ENCODE measurements around the gene APPL2. TPM values are rescaled to one million over a fixed set of nuclear protein-coding genes. Genes with fewer than 3 reads are reported as not detected.

APPL2 gene
- 29.0 and 55.6 TPM in 2 replicates for total RNA-seq (2014; rRNA removed; shearing (Covaris generic))

- DNase-seq (ENCODE audit: low read depth): peak; percentile 94
These were observed at the start of gene APPL2 for GRCh38 chr12:105235732-105236476. TSS of gene APPL2 (minus strand) at chr12:105236174. CDS start at chr12:105236012, 162 bp downstream.

DNA sequence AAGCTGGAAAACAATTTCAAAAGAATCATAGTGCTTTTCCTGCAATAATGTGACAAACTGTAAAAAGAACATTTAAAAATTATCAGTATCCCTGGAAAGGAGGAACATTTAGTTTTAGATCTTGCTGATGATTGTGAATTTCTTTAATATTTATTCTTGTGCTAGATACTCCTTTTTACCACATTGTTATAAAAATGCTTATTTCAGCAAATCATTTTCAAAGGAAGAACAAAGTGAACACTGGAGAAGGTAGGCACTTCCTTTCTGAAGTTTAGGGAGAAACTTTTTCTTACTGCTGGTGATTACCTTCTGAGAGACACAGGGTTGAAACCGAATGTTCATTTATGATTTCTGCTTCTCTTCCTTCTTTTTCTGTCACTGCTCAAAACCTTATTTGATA lies 49.4 kb upstream of the APPL2 start:
- no peak for DNase-seq (ENCODE audit: low read depth)

GRCh38 chr12:105281694-105282049 lies 45.7 kb upstream of the APPL2 start:
- no peak for DNase-seq (ENCODE audit: low read depth)

- DNase-seq (ENCODE audit: low read depth): no peak
These were observed 45.2 kb upstream of the APPL2 start for GRCh38 chr12:105280966-105281693.

- peak; percentile 18 for DNase-seq (ENCODE audit: low read depth)
These were observed 43.6 kb upstream of the APPL2 start for GRCh38 chr12:105279460-105280056.

DNA sequence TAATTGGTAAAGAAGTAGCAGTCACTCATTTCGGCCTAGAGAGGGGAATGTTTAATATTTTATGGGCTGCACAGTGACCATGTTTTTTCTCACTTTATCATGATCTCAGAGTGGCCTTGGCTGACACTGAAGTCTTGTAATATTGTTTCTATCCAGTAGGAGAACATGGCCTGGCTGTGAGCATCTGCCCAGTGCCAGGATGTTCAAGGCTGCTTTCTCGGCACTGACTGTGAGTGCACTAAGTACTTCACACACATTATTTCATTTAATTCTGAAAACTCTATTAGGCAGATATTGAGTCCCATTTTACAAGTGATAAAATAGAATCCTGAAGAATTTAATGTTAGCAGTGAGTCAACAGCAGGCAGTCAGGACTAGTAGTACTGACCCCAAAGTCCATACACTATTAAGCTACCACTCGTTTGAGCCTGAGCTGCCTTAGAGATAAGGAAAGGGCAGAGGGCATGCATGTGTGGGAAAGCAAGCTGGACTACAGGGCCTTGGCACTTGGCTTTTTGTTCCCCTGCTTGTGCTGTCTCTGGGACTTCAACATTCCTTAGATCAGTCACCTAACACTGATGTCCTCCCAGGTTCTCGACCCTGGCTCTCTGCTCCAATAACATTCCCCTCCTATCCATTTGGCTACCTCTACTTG lies 42.2 kb upstream of the APPL2 start:
- DNase-seq (ENCODE audit: low read depth): no peak

- DNase-seq (ENCODE audit: low read depth): no peak
These were observed 40.2 kb upstream of the APPL2 start for GRCh38 chr12:105275997-105276733.

GRCh38 chr12:105274571-105274970 lies 38.6 kb upstream of the APPL2 start:
- DNase-seq (ENCODE audit: low read depth): no peak

DNA sequence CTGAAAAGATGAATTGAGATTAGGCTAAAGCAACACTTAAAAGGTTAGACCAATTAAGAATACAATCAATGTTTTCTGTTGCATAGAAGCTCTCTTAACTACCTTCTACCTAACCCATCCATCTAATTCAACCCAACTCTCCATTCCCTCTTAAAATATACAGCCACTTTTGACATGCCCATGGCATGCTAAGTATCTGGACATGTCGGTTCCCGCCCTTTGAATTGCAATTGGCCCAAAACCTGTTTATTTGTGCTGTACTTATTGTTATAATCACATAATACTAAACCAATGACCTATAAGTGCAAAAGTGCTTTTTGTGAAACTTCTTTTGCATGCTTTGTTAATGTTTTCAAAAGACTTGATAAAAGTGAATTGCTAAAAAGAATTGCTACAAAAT lies 37.6 kb upstream of the APPL2 start:
- DNase-seq (ENCODE audit: low read depth): no peak

DNA sequence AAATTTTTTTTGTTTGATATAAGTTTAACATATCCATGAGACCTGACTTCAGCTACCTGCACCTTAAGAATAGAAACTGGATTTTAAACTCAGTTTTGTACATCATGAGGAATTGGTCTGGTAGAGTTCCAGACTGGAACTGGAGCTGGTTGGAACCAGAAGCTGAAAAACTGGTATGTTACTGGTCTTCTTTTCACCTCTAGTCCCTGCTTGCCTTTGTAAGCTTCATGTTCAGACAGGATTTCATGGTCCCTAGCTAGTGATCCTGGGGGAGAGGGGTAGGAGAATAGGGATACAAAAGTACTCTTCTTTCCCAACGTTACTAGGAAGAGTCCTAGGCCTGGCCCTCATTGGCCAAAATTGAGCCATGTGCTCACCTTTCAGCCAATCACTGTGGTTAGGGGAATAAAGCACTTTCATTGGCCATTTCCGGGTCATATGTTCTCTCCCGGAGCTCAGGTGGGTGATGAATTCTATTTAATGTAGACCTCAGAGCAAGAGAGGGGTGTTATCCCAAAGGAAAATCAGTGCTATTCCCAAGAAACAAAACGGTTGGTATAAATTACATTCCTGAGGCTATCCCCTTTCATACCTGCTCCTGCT lies 36.9 kb upstream of the APPL2 start:
- DNase-seq (ENCODE audit: low read depth): no peak

- no peak for DNase-seq (ENCODE audit: low read depth)
These were observed 36.2 kb upstream of the APPL2 start for GRCh38 chr12:105272152-105272551.

DNA sequence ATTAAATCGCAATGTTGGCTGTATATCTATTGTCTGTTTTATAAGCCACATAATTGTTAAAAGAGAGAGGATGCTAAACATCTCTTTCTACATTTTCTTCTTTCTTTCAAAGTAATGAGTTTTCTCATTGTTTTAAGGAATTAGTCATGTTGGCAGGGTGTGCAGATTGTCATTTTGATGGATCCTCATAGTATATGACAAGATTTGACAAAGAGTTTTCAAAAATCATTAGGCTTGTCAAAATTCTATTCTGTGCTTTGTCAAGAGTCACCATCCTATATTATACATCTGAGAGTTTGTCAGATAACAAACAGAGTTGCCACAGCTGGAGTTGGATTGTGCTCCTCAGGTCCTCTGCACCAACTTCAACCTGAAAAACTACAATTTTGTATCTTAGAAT lies 35.4 kb upstream of the APPL2 start:
- no peak for DNase-seq (ENCODE audit: low read depth)

DNA sequence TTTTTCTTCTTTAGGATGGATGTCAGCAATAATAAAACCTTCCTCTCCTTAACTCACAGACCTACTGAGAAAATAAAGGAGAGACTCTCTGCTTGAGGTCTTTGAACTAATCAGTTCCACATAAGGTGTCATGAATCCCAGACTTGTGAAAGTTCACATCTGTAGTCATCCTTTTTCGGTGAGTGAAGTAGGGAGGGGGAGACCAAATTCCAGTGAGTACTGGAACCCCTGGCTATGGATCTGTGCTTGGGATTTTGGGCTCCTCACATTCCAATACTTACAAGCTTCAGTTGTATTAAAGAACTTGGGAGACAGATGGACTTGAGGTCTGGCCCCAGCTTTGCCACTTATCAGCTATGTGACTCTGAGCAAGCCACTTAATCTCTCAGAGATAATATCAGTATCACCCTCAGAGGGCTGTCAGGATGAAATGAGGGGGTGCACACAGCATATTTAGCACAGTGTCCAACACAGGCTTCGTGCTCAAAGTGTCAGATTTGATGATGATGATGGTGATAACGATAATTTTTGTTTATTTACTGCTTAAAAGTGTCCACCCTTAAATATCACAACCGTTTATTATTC lies 34.8 kb upstream of the APPL2 start:
- DNase-seq (ENCODE audit: low read depth): no peak

DNA sequence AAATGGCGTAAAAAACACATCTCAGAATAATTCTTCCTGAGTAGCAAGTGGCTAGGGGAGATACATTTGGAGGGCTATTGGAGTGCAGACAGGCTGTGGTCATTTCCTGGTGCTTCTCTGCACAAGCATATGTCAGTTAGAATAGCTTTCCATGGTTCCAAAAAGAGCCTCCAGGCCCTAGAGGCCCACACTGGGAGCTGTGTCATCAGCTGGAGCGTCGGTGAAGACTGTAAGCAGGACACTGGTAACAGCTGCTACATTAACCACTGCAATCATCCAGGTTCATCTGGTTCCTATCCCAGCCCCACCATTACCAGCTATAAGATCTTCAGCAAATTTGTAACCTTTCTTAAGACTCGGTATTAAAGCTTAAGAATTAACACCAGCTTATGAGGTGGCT lies 31.7 kb upstream of the APPL2 start:
- DNase-seq (ENCODE audit: low read depth): no peak

DNA sequence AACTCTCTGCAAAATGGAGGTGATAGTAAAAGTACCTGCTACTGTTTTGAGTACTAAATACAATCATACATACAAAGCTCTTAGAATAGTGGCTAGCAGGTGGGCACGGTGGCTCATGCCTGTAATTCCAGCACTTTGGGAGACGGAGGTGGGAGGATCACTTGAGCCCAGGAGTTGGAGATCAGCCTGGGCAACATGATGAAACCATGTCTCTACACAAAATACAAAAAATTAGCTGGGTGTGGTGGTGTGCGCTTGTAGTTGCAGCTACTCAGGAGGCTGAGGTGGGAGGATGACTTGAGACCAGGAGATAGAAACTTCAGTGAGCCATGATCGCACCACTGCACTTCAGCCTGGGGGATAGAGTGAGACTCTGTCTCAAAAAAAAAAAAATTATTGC lies 28.8 kb upstream of the APPL2 start:
- no peak for DNase-seq (ENCODE audit: low read depth)

DNA sequence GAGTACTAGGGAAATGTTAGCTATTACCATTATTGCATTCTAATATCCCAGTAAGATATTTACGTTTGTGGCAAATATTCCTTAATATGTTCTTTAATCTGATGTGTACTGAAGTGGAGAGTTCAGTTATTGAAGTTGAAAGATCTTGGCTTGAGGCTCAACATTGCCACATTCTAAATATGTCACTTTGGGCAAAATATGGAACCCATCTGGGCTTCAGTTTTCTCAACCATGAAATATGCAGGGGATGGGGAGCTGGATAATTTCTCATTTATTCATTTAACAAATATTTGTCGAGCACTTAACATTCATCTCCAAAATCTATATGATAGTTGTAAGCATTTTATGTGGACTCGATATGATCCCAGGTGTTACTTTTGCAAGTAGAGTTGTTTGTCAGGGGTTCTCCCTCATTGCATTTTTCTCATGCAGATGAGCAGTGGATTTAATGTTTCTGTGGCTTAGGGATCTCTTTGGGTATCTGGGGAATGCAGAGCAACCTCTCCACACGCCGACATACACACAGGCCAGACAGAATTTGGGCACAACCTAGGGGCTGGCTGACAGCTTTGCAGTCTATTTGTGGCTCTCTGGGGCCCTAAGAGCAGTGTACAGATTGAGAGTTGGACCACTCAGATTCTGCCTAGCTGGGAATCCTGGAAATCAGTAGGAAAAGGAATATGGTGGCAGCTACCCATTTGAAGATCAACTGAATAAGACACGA lies 26.6 kb upstream of the APPL2 start:
- DNase-seq (ENCODE audit: low read depth): no peak

GRCh38 chr12:105261010-105261409 lies 25.0 kb upstream of the APPL2 start:
- DNase-seq (ENCODE audit: low read depth): no peak

DNA sequence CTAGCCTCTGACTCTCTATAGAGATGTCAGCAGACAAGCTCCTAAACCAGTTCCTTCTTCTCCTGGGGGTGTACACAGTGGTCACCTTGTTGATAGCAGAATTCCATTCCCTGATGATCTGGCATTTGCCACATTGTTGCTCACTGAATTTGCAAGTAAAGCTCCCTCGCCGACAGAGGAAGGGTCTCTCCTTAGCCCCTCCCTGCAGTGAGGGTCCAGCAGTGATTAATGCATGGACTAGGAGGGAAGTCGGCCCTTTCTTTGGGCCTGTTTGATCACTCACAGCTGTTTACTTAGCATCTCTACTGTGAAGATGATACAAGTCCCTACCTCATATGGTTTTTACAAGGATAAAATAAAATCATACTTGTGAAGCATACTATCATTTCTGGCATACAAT lies 23.3 kb upstream of the APPL2 start:
- no peak for DNase-seq (ENCODE audit: low read depth)

GRCh38 chr12:105257321-105257728 lies 21.4 kb upstream of the APPL2 start:
- peak; percentile 70 for DNase-seq (ENCODE audit: low read depth)

DNA sequence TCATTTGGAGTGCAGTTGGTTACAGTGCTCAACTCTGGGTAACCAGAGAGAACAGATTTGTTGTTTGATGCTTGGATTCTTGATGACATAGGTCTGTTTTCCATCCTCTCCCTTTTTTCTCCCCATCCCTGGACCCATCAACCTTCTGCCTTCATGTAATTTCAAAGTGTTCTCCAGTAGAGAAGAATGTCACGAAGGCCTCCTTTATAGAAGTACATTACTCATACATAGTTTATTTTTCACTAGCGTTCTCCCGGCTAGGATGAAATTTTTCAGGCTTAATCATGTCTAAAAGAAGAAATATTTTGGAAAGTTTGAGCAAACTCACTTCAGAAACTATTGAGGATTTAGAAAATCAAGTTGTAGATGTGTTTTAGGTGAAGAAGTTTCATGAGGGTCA lies 20.9 kb upstream of the APPL2 start:
- DNase-seq (ENCODE audit: low read depth): no peak

Measured in Daoy (cell line).